Left renal pelvis (tissue), 4 donors: ENCODE data around the gene PTPRB. TPM values are rescaled to one million over a fixed set of nuclear protein-coding genes. Genes with fewer than 3 reads are reported as not detected.
"Not testable (repeated sequence)": the region's sequence is repeated elsewhere in the genome, so short reads cannot be mapped to it uniquely, and the experiment has no call there.

ENCODE experiments used
- DNase-seq, 4 donors: peaks; one replicate each; pipeline ENCODE4 v3.0.0-alpha.2; 2013; ENCODE audit warnings: low read depth in 4 of 4, low spot score in 3 of 4
- polyA plus RNA-seq, 4 donors: library from polyadenylated mRNA; unstranded; fragments of 120-200 nt; gene quantifications; one replicate each; pipeline ENCODE4 v1.2.1, GENCODE V29; 2013; ENCODE audit not compliant: insufficient read length in 4 of 4

PTPRB gene
- polyA plus RNA-seq, 4 donors = 7.5 to 20.9 (median 16.5) TPM

DNA sequence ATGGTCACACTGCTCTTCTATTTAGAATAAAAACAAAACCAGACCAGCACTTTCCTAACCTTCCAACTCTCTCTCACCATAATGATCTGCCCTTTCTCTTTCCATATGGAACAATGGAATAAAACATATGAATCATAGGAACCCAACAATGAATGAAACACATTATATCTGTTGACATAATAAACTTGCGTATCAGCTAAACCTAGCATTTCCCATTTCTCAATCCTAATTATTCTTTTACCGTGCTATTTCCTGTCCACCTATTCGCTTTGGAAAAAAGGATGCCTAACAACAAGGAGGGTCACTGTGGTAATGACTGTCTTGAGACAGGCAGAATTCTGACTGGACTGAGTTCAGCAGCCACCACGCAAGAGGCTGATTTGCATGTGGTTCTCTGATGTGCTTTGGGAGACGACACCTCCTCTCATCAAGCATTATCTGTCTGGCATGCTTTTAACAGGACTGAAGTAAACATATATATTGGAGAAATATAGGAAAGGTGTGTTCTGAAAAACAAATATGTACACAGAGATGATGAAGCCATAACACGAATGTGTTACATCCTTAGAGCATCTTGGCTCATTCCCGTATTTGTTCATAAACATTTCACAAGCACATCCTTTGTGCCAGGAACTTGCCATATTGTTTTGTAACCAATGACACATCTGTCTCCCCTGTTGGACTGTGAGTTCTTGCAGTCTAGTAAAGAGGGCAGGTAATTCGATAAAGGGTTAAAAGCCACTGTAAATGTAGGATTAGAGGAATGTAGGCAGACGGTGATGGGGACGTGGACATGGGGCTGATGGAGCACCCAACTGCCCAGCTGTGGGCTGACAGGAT, 87.7 kb downstream of the PTPRB start:
- no peak for DNase-seq

DNA sequence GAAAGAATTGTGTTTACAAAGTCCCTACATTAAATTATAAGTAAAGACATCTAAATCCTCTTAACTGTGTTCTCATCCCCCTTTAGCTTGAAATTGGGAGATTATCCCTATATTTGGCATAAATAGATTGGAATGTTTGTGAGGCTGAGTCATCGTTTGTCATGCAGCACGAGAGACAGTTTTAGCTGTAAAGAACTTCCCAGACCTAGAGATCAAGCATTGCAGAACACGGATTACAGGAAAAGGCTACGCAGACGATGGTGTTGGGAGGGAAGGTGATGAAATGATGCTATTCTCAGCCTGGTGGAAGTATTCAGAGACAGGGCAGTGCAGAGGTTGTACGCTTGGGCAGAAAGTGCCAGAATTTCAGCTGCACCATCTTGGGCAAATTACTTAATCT, 93.8 kb downstream of the PTPRB start:
- DNase-seq = no peak

DNA sequence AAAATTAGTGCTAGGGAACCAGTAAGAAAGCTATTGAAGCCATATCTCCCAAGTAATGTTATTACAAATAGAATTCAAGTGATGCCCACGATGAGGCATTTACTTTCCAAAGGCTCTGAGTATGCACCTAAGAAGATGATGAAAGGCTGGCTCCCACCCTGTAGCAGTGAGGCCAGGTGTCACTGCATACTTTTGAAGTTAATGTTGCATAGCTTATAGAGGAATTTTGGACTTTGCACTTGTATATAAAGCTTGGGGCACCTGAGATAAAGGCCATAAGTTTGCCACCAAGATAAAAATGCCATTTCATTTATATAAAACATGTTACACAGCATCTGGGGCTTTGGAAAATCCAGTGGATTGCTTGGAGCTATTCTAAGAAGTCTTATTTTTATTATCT, 96.2 kb downstream of the PTPRB start:
- DNase-seq = no peak

DNA sequence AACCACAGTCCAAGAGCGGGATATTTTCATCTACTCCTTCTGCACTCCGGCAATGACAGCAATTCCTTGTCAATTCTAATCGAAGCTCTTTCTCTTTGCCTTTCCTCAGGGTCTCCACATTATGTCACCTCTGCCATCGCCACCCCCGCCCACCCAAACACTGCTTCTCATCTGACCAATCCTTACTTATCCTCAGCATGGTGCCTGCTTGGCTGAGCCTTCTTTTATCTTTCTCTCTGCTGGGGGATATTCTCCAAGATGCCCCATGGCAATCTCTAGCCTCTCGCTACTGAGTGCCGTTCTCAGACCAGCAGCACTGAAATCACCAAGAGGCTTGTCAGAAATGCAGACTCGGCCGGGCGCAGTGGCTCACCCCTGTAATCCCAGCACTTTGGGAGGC, 100.6 kb downstream of the PTPRB start:
- DNase-seq = no peak

DNA sequence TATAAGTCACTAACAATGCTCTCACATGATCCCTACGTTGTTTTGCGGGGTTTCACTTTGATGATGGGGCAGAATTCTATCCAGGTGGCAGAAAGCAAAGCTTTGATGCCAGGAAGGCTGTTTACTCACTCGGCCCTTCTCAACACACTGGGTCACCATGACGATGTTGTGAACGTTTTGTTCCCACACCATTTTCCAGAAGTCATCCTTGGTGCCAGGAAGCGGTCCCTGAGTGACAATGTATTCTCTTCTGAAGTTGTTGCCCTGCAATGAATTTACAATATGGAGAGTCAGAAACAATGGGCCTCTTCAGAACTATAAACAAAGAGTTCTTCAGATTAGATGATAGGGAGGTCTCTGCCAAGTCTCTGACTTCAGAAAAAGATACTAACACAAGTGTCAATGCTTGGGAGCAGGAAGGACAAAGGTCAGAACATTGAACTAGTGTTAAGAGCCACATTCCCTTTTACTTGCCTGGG, 101.3 kb downstream of the PTPRB start:
- no peak for DNase-seq

DNA sequence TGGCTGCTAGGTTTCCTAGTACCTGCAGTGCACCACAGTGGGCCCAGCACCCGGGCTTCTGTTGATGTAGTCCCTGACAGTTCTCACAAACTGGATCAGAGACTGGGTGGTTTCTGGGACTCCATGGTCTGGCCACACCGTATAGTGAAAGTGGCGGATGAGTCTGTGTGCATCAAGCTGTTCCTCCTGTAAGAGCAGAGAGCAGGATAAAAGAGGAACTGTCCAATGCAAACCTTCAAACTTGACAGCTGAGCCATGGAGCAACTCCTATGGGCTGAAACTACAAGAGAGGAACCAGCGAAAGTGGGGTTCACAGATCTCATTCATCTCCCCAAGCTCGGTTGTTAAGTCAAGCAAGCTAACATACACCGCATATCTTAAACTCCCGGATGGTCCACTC, 102.8 kb downstream of the PTPRB start:
- DNase-seq = no peak

DNA sequence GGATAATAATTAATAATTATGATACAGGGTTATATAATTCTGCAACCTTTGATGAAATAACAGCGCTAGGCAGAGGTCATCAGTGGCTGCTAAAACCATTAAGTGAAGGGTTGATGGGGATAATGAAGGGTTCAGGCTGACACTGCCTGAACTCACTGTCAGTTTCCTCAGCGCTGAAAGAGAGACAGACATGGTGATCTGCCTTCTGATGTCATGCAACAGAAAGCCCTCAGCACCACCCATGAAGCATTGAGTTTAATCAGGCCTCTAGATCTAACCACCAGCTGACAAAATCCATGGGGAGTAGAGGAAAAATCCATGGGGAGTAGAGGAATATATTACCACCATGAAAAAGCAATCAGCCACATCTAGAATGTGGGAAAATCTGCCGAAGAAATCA, 107.6 kb downstream of the PTPRB start:
- DNase-seq = no peak

DNA sequence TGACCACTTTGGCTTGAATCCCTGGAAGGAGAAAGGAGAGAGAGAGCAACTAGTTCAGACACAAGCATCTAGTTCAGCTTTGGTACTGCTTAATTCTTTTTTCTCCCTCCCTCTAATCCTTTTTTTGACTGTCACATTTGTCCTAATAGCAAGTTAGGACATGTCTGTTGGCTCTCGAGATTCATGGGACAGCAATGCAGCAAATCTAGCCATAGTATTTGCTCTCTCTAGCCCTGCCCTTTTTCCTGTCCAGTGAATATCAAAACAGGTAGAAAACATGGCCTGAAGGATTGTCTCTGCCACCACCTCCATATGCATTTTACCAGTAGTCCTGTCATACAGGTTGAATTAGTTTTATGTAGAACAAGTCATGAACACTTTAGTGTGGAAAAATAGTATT, 116.4 kb downstream of the PTPRB start:
- no peak for DNase-seq

DNA sequence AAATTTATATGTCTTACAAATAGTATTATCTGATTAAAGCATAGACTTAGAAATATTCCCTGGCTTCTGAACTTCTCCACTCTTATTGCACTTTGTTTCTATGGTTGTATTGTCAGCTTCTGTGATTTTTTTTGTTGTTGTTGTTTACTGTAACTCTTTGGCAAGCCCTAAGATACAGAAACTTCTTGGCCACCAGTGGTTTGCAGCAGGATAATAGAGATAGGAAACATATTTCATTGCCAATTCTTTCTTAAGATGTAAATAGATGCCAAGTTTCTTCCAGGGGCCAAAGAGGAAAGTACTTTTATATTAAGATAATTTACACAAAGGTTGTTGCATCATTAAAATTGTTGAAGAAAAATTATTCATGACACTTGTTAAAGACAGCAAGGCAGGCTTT, 123.8 kb downstream of the PTPRB start:
- DNase-seq = no peak

DNA sequence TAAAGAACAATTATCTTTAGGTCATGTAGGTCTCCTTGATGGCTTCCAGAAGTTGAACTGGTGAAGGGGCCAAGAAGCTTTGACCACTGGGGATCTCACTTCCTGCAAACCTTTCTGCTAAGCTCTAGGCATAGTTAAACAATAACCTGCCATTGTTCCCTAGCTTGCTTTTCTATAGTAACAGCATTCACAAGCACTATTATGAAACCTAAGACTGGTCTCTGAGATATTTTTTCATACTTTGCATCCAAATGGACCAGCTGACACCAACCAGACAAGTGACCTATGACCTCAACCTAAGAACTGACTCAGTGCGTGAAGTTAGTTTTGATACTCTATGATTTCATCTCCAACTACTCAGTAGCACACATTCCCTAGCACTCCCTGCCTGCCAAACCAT, 129.1 kb downstream of the PTPRB start:
- DNase-seq = no peak

DNA sequence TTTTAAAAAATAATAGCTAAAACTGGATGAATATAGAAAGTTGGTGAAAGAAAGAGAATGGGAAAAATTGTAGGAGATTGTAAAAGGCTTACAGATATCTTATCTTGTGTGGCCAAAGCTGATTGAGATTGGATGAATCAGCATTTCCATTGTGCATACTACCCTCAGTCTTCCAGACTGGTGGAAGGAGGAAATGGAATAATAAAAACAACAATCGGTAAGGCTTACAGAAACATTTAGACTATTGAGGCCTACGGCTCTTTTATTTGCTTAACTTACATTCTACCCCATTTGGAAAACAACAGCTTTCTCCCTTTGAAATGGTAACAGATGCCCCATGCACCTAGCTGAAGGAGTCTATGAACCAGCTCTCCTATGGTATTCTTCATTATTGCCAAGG, 129.8 kb downstream of the PTPRB start:
- DNase-seq = no peak

DNA sequence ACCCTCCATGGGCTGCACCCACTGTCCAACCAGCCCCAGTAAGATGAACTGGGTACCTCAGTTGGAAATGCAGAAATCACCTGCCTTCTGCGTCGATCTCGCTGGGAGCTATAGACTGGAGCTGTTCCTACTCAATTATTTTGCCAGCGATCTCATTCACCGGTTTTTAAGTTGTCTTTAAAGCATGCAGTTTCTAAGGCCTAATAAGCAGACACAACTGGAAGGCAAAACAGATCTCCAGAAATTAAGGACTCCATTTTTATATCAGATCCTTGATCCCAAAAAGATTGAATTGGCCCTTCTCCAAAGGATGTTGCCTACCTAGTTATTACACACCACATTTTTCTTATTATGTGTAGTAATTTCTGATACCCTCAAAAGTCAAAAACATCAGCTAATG, 139.7 kb downstream of the PTPRB start:
- no peak for DNase-seq

DNA sequence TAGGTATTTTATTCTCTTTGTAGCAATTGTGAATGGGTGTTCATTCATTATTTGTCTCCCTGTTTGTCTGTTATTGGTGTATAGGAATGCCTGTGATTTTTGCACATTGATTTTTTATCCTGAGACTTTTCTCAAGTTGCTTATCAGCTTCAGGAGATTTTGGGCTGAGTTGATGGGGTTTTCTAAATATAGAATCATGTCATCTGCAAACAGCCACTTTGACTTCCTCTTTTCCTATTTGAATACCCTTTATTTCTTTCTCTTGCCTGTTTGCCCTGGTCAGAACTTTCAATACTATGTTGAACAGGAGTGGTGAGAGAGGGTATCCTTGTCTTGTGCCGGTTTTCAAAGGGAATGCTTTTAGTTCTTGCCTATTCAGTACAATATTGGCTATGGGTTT, 144.3 kb downstream of the PTPRB start:
- DNase-seq = not testable (repeated sequence)

DNA sequence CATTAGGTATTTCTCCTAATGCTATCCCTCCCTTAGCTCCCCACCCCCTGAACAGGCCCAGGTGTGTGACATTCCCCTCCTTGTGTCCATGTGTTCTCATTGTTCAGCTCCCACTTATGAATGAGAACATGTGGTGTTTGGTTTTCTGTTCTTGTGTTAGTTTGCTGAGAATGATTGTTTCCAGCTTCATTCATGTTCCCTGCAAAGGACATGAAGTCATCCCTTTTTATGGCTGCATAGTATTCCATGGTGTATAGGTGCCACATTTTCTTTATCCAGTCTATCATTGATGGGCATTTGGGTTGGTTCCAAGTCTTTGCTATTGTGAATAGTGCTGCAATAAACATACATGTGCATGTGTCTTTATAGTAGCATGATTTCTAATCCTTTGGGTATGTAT, 146.3 kb downstream of the PTPRB start:
- DNase-seq = not testable (repeated sequence)

DNA sequence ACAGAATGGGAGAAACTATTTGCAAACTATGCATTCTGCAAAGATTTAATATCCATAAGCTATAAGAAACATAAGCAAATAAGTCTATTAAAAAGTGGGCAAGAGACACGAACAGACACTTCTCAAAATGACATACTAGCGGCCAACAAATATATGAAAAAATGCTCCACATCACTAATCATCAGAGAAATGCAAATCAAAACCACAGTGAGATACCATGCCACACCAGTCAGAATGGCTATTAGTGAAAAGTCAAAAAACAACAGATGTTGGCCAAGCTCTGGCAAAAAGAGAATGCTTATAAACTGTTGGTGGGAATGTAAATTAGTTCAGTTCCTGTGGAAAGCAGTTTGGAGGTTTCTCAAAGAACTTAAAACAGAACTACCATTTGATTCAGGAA, 149.8 kb downstream of the PTPRB start:
- DNase-seq = no peak

DNA sequence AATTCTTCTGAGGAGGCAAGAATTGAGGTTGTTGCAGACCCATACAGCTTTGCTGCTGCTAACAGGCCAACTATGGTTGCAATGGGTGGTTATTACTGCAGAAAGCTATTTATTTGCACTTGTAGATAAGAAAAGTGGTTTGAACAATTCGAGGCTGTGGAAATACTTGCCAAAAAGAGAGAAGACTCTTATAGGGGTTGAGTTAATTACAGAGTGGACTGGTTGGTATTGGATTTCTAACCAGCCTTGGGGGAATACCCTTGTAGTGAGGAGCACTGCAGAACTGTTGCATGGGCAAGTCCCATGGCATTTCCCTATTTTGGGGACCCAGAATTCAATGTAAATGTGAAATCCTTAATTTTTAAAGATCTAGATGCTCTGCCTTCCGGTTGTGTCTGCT, 150.6 kb downstream of the PTPRB start:
- no peak for DNase-seq

DNA sequence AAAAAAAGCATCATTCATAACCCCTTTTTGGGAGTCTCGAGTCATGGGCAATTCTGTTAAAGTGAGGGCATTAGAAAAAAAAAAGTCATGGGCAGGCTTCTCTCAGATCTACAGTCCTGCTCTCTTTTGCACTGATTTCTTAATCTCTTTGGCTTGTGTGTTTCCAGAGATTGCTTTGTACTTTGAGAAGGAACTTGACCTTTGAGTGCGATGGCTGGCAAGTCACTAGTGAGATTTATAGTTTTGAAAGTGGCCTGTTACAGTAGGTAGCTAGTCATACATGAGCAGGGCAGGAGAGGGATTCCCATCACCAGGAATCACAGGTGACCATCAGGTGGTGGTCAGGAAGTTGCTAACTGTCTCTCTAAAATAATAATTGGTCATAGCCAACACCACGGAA, 151.5 kb downstream of the PTPRB start:
- no peak for DNase-seq

DNA sequence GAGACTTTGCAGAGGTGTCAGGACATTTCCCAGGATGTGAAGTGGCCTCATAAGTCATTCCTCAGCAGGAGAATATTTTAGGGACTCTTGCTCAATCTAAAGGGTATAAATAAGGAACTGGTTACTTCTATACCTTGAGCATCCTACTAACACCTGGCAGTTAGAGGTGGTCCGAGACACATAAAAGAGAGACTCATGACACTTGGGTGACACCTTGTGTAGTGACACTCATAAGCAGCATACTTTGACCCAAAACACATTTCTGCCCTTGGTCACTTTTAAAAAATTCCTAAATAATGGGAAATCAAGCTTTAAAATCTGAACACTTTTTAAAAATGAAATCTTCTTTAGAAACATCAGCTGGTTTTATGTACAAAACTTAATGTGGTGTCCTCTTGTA, 152.8 kb downstream of the PTPRB start:
- DNase-seq = no peak

DNA sequence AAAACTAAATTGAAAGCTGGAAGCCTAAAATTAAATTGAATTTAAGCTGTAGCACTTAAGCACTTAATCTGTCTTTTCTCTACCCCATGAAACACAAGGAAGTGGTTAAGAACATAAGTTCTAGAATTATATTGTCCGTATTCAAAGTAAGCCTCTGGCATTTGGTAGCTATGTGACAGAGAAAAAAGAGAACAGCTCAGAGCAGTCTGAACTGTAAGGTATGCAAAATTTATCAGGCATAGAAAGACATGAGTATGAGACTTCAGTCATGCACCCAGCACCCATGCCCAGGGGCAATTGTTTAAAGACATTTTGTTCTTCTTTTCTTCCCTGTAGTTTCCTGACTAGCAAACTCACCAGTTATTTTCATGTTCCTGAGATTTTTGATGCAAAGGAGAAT, 154.5 kb downstream of the PTPRB start:
- DNase-seq = no peak

DNA sequence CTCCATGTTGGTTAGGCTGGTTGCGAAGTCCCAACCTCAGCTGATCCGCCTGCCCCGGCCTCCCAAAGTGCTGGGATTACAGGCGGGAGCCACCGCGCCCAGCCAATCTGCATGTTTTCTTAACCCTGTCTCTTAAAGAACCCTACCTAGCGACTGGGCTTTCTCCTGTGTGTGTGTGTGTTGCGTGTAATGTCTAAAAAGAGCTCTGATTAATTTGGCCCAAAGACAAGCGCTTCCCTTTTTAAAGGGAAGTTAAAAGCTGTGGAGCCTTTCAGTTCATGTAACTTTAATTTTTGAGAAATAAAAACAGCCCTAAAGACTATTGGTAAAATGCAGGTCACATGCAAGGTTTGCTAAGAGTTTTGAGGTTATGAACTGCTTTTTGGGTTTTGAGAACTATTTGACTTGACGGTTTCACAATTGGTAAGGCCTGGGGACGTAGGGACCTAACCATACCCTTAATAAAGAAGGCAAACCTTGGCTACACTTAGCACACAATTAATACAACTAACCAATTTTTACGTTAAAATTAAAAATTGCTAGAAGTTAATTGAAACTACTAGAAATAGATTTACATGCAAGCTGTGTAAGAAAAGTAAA, 167.9 kb downstream of the PTPRB start:
- DNase-seq = no peak

DNA sequence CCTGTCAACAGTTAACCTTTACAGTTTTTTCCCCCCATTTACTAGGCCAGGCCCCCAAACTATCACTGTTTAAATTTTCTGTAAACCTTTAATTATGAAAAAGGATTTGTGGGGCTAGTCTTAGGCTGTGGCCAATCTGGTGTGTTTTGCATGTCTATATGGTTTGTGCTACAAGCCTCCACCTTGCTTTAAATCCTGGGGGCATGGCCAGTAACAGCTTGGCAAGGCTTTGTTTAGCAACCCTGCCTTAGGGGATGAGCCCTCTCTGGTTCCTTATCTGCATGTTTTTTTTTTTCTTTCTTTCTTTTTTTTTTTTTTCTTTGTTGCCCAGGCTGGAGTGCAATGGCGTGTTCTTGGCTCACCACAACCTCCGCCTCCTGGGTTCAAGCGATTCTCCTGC, 168.5 kb downstream of the PTPRB start:
- DNase-seq = no peak
